Mucosa of rectum (tissue), 2 donors: Measurements from ENCODE around the gene TMPRSS4.

Experiments used
- H3K27ac ChIP-seq, 2 donors: one replicate each; pipeline ENCODE4 v1.7.0; 2013; ENCODE audit warnings: inconsistent platforms in 2 of 2, low read depth in 2 of 2, low read length in 2 of 2
- H3K27me3 ChIP-seq, 2 donors: one replicate each; pipeline ENCODE4 v1.7.0; 2013; ENCODE audit warnings: low read length in 2 of 2; ENCODE audit not compliant: control insufficient read depth in 2 of 2, insufficient read depth in 2 of 2
- H3K36me3 ChIP-seq, 2 donors: one replicate each; pipeline ENCODE4 v1.7.0; 2013; ENCODE audit warnings: low read length in 2 of 2; ENCODE audit not compliant: control insufficient read depth in 2 of 2, insufficient read depth in 2 of 2
- H3K4me1 ChIP-seq, 2 donors: one replicate each; pipeline ENCODE4 v1.7.0; 2013; ENCODE audit warnings: low read length in 2 of 2, mild to moderate bottlenecking in 1 of 2; ENCODE audit not compliant: control insufficient read depth in 2 of 2, insufficient read depth in 2 of 2
- H3K4me3 ChIP-seq, 2 donors: one replicate each; pipeline ENCODE4 v1.7.0; 2013; ENCODE audit warnings: low read length in 2 of 2
- H3K9ac ChIP-seq, 2 donors: one replicate each; pipeline ENCODE4 v1.7.0; 2013; ENCODE audit warnings: low read length in 2 of 2, low read depth in 1 of 2, mild to moderate bottlenecking in 1 of 2
- H3K9me3 ChIP-seq, 2 donors: one replicate each; pipeline ENCODE4 v1.7.0; 2013; ENCODE audit warnings: low read length in 2 of 2; ENCODE audit not compliant: control insufficient read depth in 2 of 2
- donor health status: healthy.
- donor health status: Normal muscosa, but diverticular disease.

TMPRSS4 gene

GRCh38 chr11:118091690-118092089 is 14.8 kb downstream of the TMPRSS4 start:
- peaks cover 26 to 40% of the 10 kb centered on the region in 2 donors for H3K4me1 ChIP-seq
- H3K9me3 ChIP-seq, result peaks cover 0 to 5% of the 10 kb centered on the region in 2 donors
- H3K9ac ChIP-seq, result no peak overlapping the region
- peaks cover 22 to 32% of the 10 kb centered on the region in 2 donors for H3K36me3 ChIP-seq
- no peak overlapping the region for H3K27ac ChIP-seq
- no peaks in the 10 kb centered on the region for H3K27me3 ChIP-seq
- no peak overlapping the region for H3K4me3 ChIP-seq

GRCh38 chr11:118092907-118093571 is 16.2 kb downstream of the TMPRSS4 start:
- H3K9me3 ChIP-seq, result no peaks in the 10 kb centered on the region
- peaks cover 20 to 30% of the 10 kb centered on the region in 2 donors for H3K4me1 ChIP-seq
- H3K4me3 ChIP-seq, result no peak overlapping the region
- H3K27me3 ChIP-seq, result no peaks in the 10 kb centered on the region
- H3K27ac ChIP-seq, result no peak overlapping the region
- no peak overlapping the region for H3K9ac ChIP-seq
- H3K36me3 ChIP-seq, result peaks cover 10 to 26% of the 10 kb centered on the region in 2 donors

- H3K9ac ChIP-seq, result no peak overlapping the region
- H3K4me1 ChIP-seq, result peaks cover 12 to 20% of the 10 kb centered on the region in 2 donors
- H3K9me3 ChIP-seq, result no peaks in the 10 kb centered on the region
- H3K4me3 ChIP-seq, result no peak overlapping the region
- peaks cover 29 to 42% of the 10 kb centered on the region in 2 donors for H3K36me3 ChIP-seq
- no peaks in the 10 kb centered on the region for H3K27me3 ChIP-seq
- H3K27ac ChIP-seq, result no peak overlapping the region
These were observed 18.6 kb downstream of the TMPRSS4 start for GRCh38 chr11:118095493-118095892.

GRCh38 chr11:118095967-118096367 is 19.1 kb downstream of the TMPRSS4 start:
- Histone ChIP-seq H3K9ac (no peak overlapping the region), H3K9me3 (no peaks in the 10 kb centered on the region), H3K36me3 (peaks cover 33 to 46% of the 10 kb centered on the region in 2 donors), H3K4me1 (peaks cover 8 to 16% of the 10 kb centered on the region in 2 donors), H3K4me3 (no peak overlapping the region), H3K27me3 (no peaks in the 10 kb centered on the region), H3K27ac (no peak overlapping the region)

- Histone ChIP-seq H3K9ac (no peak overlapping the region), H3K9me3 (no peaks in the 10 kb centered on the region), H3K4me3 (no peak overlapping the region), H3K4me1 (no peaks in the 10 kb centered on the region), H3K36me3 (peaks cover 45 to 51% of the 10 kb centered on the region in 2 donors), H3K27ac (no peak overlapping the region), H3K27me3 (no peaks in the 10 kb centered on the region)
These were observed 22.3 kb downstream of the TMPRSS4 start for GRCh38 chr11:118098996-118099837.

GRCh38 chr11:118099838-118100556 is 23.1 kb downstream of the TMPRSS4 start:
- Histone ChIP-seq H3K9me3 (no peaks in the 10 kb centered on the region), H3K36me3 (peaks cover 50 to 53% of the 10 kb centered on the region in 2 donors), H3K4me1 (no peaks in the 10 kb centered on the region), H3K27me3 (no peaks in the 10 kb centered on the region), H3K27ac (no peak overlapping the region), H3K4me3 (no peak overlapping the region), H3K9ac (no peak overlapping the region)

- no peak overlapping the region for H3K9ac ChIP-seq
- no peak overlapping the region for H3K4me3 ChIP-seq
- H3K9me3 ChIP-seq, result no peaks in the 10 kb centered on the region
- H3K4me1 ChIP-seq, result no peaks in the 10 kb centered on the region
- peaks cover 50 to 51% of the 10 kb centered on the region in 2 donors for H3K36me3 ChIP-seq
- no peaks in the 10 kb centered on the region for H3K27me3 ChIP-seq
- H3K27ac ChIP-seq, result no peak overlapping the region
These were observed 23.9 kb downstream of the TMPRSS4 start for GRCh38 chr11:118100691-118101232.

- peaks cover 54 to 57% of the 10 kb centered on the region in 2 donors for H3K36me3 ChIP-seq
- H3K4me3 ChIP-seq, result no peak overlapping the region
- H3K9me3 ChIP-seq, result no peaks in the 10 kb centered on the region
- H3K27ac ChIP-seq, result no peak overlapping the region
- H3K9ac ChIP-seq, result no peak overlapping the region
- no peaks in the 10 kb centered on the region for H3K4me1 ChIP-seq
- H3K27me3 ChIP-seq, result no peaks in the 10 kb centered on the region
These were observed 25.9 kb downstream of the TMPRSS4 start for GRCh38 chr11:118102721-118103261.

GRCh38 chr11:118104491-118104890 is 27.6 kb downstream of the TMPRSS4 start:
- Histone ChIP-seq H3K9ac (no peak overlapping the region), H3K27me3 (no peaks in the 10 kb centered on the region), H3K36me3 (peaks cover 60 to 64% of the 10 kb centered on the region in 2 donors), H3K9me3 (no peaks in the 10 kb centered on the region), H3K4me3 (no peak overlapping the region), H3K4me1 (no peaks in the 10 kb centered on the region), H3K27ac (no peak overlapping the region)
